Stimulated activated CD4-positive, alpha-beta T cell treated with anti-CD3 and anti-CD28 coated beads, Interleukin-12 subunit alpha, Interleukin-12 subunit beta, amount 100 ng/mL, for 4 hours (primary cell): Measurements from ENCODE around the gene SPDYE2B.
"Not testable (repeated sequence)": the region's sequence is repeated elsewhere in the genome, so short reads cannot be mapped to it uniquely, and the experiment has no call there.

ENCODE experiments used
- DNase-seq: peaks from one replicate; pipeline ENCODE4 v3.0.0-alpha.2; 2020

The SPDYE2B gene

GRCh38 chr7:102643404-102643803 is 6.7 kb upstream of the SPDYE2B start:
- not testable (repeated sequence) for DNase-seq

GRCh38 chr7:102647813-102648212 is 2.3 kb upstream of the SPDYE2B start:
- DNase-seq: not testable (repeated sequence)

GRCh38 chr7:102664765-102665164 is 14.6 kb downstream of the SPDYE2B start:
- not testable (repeated sequence) for DNase-seq

GRCh38 chr7:102666850-102667249 is 16.7 kb downstream of the SPDYE2B start:
- not testable (repeated sequence) for DNase-seq

GRCh38 chr7:102667523-102667922 is 17.4 kb downstream of the SPDYE2B start:
- not testable (repeated sequence) for DNase-seq

GRCh38 chr7:102671166-102671955 is 21.2 kb downstream of the SPDYE2B start, which contains the start of gene POLR2J2:
TSS of gene POLR2J2 (minus strand) at chr7:102671663. CDS start at chr7:102671601, 62 bp downstream.
- DNase-seq: not testable (repeated sequence)

- DNase-seq: not testable (repeated sequence)
These were observed 21.8 kb downstream of the SPDYE2B start for GRCh38 chr7:102671956-102672307.

- not testable (repeated sequence) for DNase-seq
These were observed 23.4 kb downstream of the SPDYE2B start for GRCh38 chr7:102673447-102674067.

- DNase-seq: peak; percentile 3
These were observed 25.4 kb downstream of the SPDYE2B start for GRCh38 chr7:102675545-102675944.

GRCh38 chr7:102680780-102681179 is 30.7 kb downstream of the SPDYE2B start:
- not testable (repeated sequence) for DNase-seq

GRCh38 chr7:102682560-102682959 is 32.4 kb downstream of the SPDYE2B start:
- DNase-seq: not testable (repeated sequence)

GRCh38 chr7:102688299-102689036 is 38.3 kb downstream of the SPDYE2B start:
- DNase-seq: not testable (repeated sequence)

GRCh38 chr7:102689436-102690282 is 39.5 kb downstream of the SPDYE2B start:
- not testable (repeated sequence) for DNase-seq

GRCh38 chr7:102690602-102691001 is 40.5 kb downstream of the SPDYE2B start:
- not testable (repeated sequence) for DNase-seq

- DNase-seq: not testable (repeated sequence)
These were observed 43.9 kb downstream of the SPDYE2B start for GRCh38 chr7:102694008-102694407.

GRCh38 chr7:102695033-102695552 is 45.0 kb downstream of the SPDYE2B start:
- not testable (repeated sequence) for DNase-seq

- DNase-seq: not testable (repeated sequence)
These were observed 45.9 kb downstream of the SPDYE2B start for GRCh38 chr7:102696009-102696408.

- DNase-seq: not testable (repeated sequence)
These were observed 47.8 kb downstream of the SPDYE2B start for GRCh38 chr7:102697642-102698512.

GRCh38 chr7:102698962-102699750 is 49.0 kb downstream of the SPDYE2B start:
- DNase-seq: not testable (repeated sequence)
